Motor neuron (in vitro differentiated cells): Measurements from ENCODE around the gene MAP4K5. TPM values are rescaled to one million over a fixed set of nuclear protein-coding genes. Genes with fewer than 3 reads are reported as not detected.
"Not testable (repeated sequence)": the region's sequence is repeated elsewhere in the genome, so short reads cannot be mapped to it uniquely, and the experiment has no call there.

Experiments
- ATAC-seq, 8 experiments: fragments of 200-7000 bp; cut with Tn5 transposase; replicated peaks in 6 of 8; 2 replicates each; pipeline ENCODE4 v1.8.0; 2021; ENCODE audit warnings: mild to moderate bottlenecking in 8 of 8, moderate library complexity in 8 of 8
- H3K27ac ChIP-seq, 2 donors: fragments of 250-450 bp; sonication (Bioruptor Pico); 2 replicates each; pipeline ENCODE4 v1.9.0; 2021; ENCODE audit warnings: antibody characterized with exemption in 2 of 2, mild to moderate bottlenecking in 2 of 2, moderate library complexity in 1 of 2
- H3K4me1 ChIP-seq, 2 donors: fragments of 250-450 bp; sonication (Bioruptor Pico); replicated peaks in 1 of 2; 2 replicates each; pipeline ENCODE4 v1.6.1; 2021; ENCODE audit warnings: antibody characterized with exemption in 2 of 2, mild to moderate bottlenecking in 2 of 2, moderate library complexity in 1 of 2
- H3K4me3 ChIP-seq, 5 donors: fragments of 250-450 bp; sonication (Bioruptor Pico); 2 replicates each; pipeline ENCODE4 v1.9.0; 2021; ENCODE audit warnings: antibody characterized with exemption in 5 of 5, mild to moderate bottlenecking in 5 of 5, moderate library complexity in 4 of 5
- WGBS, 10 experiments: fragments of 450-650 bp; shearing (Covaris generic); methylation state at CpG; one replicate each; pipeline ENCODE4 v1.0.0; 2022; 5-methylcytosine and 5-hydroxymethylcytosine counted together
- in situ Hi-C, 9 experiments: fragments of 400-800 bp; cut with MboI; loops; one replicate each; pipeline ENCODE4 v1.15.0; 2021; ENCODE audit warnings: low sequenced_read_pairs in 9 of 9, low pct_unique_long_range_greater_than_20kb in 2 of 9; ENCODE audit not compliant: unreplicated experiment in 9 of 9
- total RNA-seq, 8 experiments: library from RNA; unstranded; fragments of 300-600 nt; gene quantifications; 2 replicates each; pipeline versions ENCODE4 v1.2.3 to v1.2.4, GENCODE V29; 2022

MAP4K5 gene
- total RNA-seq, 8 experiments from 2014 or later: 31.6 to 69.8 (median 43.0) TPM

GRCh38 chr14:50510157-50510556 is 22.2 kb downstream of the MAP4K5 start:
- ATAC-seq: no peak
- no peak overlapping the region for H3K27ac ChIP-seq
- 75 to 100% (median 94%) methylated on average over 2 to 7 of the region's 7 CpGs for WGBS, 10 experiments

GRCh38 chr14:50507078-50507477 is 25.3 kb downstream of the MAP4K5 start:
- in situ Hi-C loops: not testable (repeated sequence)

More at GRCh38 chr14:50510157-50510556, 22.2 kb downstream of the MAP4K5 start:
- Histone ChIP-seq H3K4me3 (no peak overlapping the region), H3K4me1 (no peaks in the 10 kb centered on the region)
- in situ Hi-C loops: no loop called here

GRCh38 chr14:50501642-50502041 is 30.7 kb downstream of the MAP4K5 start:
- Histone ChIP-seq H3K4me1 (peaks cover 0 to 4% of the 10 kb centered on the region in 2 donors), H3K4me3 (no peak overlapping the region), H3K27ac (no peak overlapping the region)
- ATAC-seq: peak in 2 of 8 experiments; percentile 72 to 77
- 40 to 100% (median 85%) methylated on average over 1 to 2 of the region's 2 CpGs for WGBS, 10 experiments
- in situ Hi-C loops: no loop called here

More at GRCh38 chr14:50507078-50507477, 25.3 kb downstream of the MAP4K5 start:
- not testable (repeated sequence) for H3K4me1 ChIP-seq, ATAC-seq, H3K27ac ChIP-seq, H3K4me3 ChIP-seq
- WGBS, 10 experiments: 83 to 100% (median 100%) methylated on average over 1 of the region's 1 CpG; no CpG with 5 or more reads in 2 of the 10 experiments

- no peak for ATAC-seq
- no peak overlapping the region for H3K27ac ChIP-seq
- 68 to 100% (median 90%) methylated on average over 1 to 2 of the region's 2 CpGs; no CpG with 5 or more reads in 1 of the 10 experiments for WGBS, 10 experiments
- peaks cover 0 to 4% of the 10 kb centered on the region in 2 donors for H3K4me1 ChIP-seq
- in situ Hi-C loops: no loop called here
- H3K4me3 ChIP-seq: no peak overlapping the region
Measured at GRCh38 chr14:50497351-50497750, 35.0 kb downstream of the MAP4K5 start.

- no peak overlapping the region for H3K27ac ChIP-seq
- WGBS, 10 experiments: 80 to 100% (median 89%) methylated on average over 1 to 2 of the region's 3 CpGs; no CpG with 5 or more reads in 2 of the 10 experiments
Measured at GRCh38 chr14:50489851-50490250, 42.5 kb downstream of the MAP4K5 start.

GRCh38 chr14:50488521-50488920 is 43.8 kb downstream of the MAP4K5 start:
- in situ Hi-C loops: no loop called here
- Histone ChIP-seq H3K4me3 (no peak overlapping the region), H3K4me1 (no peaks in the 10 kb centered on the region), H3K27ac (no peak overlapping the region)
- ATAC-seq: no peak
- WGBS, 10 experiments: 67 to 100% (median 85%) methylated on average over 1 of the region's 1 CpG; no CpG with 5 or more reads in 2 of the 10 experiments

More at GRCh38 chr14:50489851-50490250, 42.5 kb downstream of the MAP4K5 start:
- no peak for ATAC-seq
- Histone ChIP-seq H3K4me3 (no peak overlapping the region), H3K4me1 (no peaks in the 10 kb centered on the region)
- in situ Hi-C loops: no loop called here

- H3K27ac ChIP-seq: no peak overlapping the region
- WGBS, 10 experiments: 88 to 100% (median 92%) methylated on average over 1 to 2 of the region's 2 CpGs
- no peak for ATAC-seq
Measured at GRCh38 chr14:50479041-50479440, 53.3 kb downstream of the MAP4K5 start.

GRCh38 chr14:50477760-50478159 is 54.6 kb downstream of the MAP4K5 start:
- in situ Hi-C loops: no loop called here
- Histone ChIP-seq H3K27ac (no peak overlapping the region), H3K4me3 (no peak overlapping the region), H3K4me1 (no peaks in the 10 kb centered on the region)
- no peak for ATAC-seq
- 69 to 100% (median 100%) methylated on average over 1 to 2 of the region's 2 CpGs for WGBS, 10 experiments

More at GRCh38 chr14:50479041-50479440, 53.3 kb downstream of the MAP4K5 start:
- no peaks in the 10 kb centered on the region for H3K4me1 ChIP-seq
- in situ Hi-C loops: no loop called here
- no peak overlapping the region for H3K4me3 ChIP-seq

GRCh38 chr14:50476134-50476533 is 56.2 kb downstream of the MAP4K5 start:
- Histone ChIP-seq H3K4me3 (no peak overlapping the region), H3K27ac (no peak overlapping the region), H3K4me1 (no peaks in the 10 kb centered on the region)
- ATAC-seq: no peak
- in situ Hi-C loops: no loop called here
- 89 to 100% (median 100%) methylated on average over 1 of the region's 1 CpG for WGBS, 10 experiments

- H3K4me1 ChIP-seq: no peaks in the 10 kb centered on the region
- WGBS, 10 experiments: 0 to 90% (median 73%) methylated on average over 1 of the region's 1 CpG; no CpG with 5 or more reads in 3 of the 10 experiments
- ATAC-seq: peak in 1 of 8 experiments; percentile 46
- in situ Hi-C loops: no loop called here
- no peak overlapping the region for H3K4me3 ChIP-seq
- H3K27ac ChIP-seq: no peak overlapping the region
Measured at GRCh38 chr14:50475460-50475859, 56.9 kb downstream of the MAP4K5 start.

GRCh38 chr14:50471838-50472465 is 60.4 kb downstream of the MAP4K5 start:
- no peaks in the 10 kb centered on the region for H3K4me1 ChIP-seq
- ATAC-seq: no peak
- in situ Hi-C loops: no loop called here
- no peak overlapping the region for H3K4me3 ChIP-seq
- 73 to 97% (median 80%) methylated on average over 4 to 6 of the region's 6 CpGs for WGBS, 10 experiments
- no peak overlapping the region for H3K27ac ChIP-seq

GRCh38 chr14:50469982-50470381 is 62.4 kb downstream of the MAP4K5 start:
- no peak for ATAC-seq
- no peak overlapping the region for H3K4me3 ChIP-seq
- in situ Hi-C loops: no loop called here
- WGBS, 10 experiments: 17 to 80% (median 50%) methylated on average over 1 of the region's 1 CpG; no CpG with 5 or more reads in 5 of the 10 experiments
- H3K27ac ChIP-seq: no peak overlapping the region
- H3K4me1 ChIP-seq: no peaks in the 10 kb centered on the region

- WGBS, 10 experiments: 60 to 100% (median 93%) methylated on average over 2 of the region's 2 CpGs; no CpG with 5 or more reads in 1 of the 10 experiments
- no peaks in the 10 kb centered on the region for H3K4me1 ChIP-seq
- H3K4me3 ChIP-seq: no peak overlapping the region
- ATAC-seq: no peak
- no peak overlapping the region for H3K27ac ChIP-seq
- in situ Hi-C loops: no loop called here
Measured at GRCh38 chr14:50462111-50462510, 70.3 kb downstream of the MAP4K5 start.

- 83 to 100% (median 100%) methylated on average over 1 to 2 of the region's 2 CpGs; no CpG with 5 or more reads in 2 of the 10 experiments for WGBS, 10 experiments
- H3K27ac ChIP-seq: no peak overlapping the region
Measured at GRCh38 chr14:50453869-50454268, 78.5 kb downstream of the MAP4K5 start.

More at GRCh38 chr14:50453869-50454268, 78.5 kb downstream of the MAP4K5 start:
- Histone ChIP-seq H3K4me3 (no peak overlapping the region), H3K4me1 (no peaks in the 10 kb centered on the region)
- in situ Hi-C loops: no loop called here
- ATAC-seq: no peak
